DND-41 (cell line): ENCODE measurements around the gene DYNC1I1.

Source experiments
- ATAC-seq: fragments of 200-7000 bp; cut with Tn5 transposase; 3 replicates; pipeline ENCODE4 v1.9.1; 2021; ENCODE audit warnings: low read depth; ENCODE audit not compliant: insufficient read depth
- DNase-seq: peaks from one replicate; pipeline ENCODE4 v3.0.0-alpha.2; 2020
- H2AFZ ChIP-seq: 2 replicates; pipeline ENCODE4 v1.6.0; 2012; ENCODE audit warnings: low read depth, low read length
- H3K27ac ChIP-seq: 2 replicates; pipeline ENCODE4 v1.5.1; 2012; ENCODE audit warnings: low read length, inconsistent platforms
- H3K27me3 ChIP-seq: fragments of 200-600 bp; sonication (generic); 2 replicates; pipeline ENCODE4 v1.6.0; 2012; ENCODE audit warnings: low read length, mild to moderate bottlenecking, inconsistent platforms; ENCODE audit not compliant: insufficient read depth, poor library complexity
- H3K36me3 ChIP-seq: 2 replicates; pipeline ENCODE4 v1.5.1; 2012; ENCODE audit warnings: low read length, inconsistent platforms; ENCODE audit not compliant: insufficient read depth
- H3K4me1 ChIP-seq: 2 replicates; pipeline ENCODE4 v1.5.1; 2012; ENCODE audit warnings: mild to moderate bottlenecking, low read length; ENCODE audit not compliant: insufficient read depth
- H3K4me2 ChIP-seq: 2 replicates; pipeline ENCODE4 v1.6.0; 2012; ENCODE audit warnings: mild to moderate bottlenecking, moderate library complexity, low read length, inconsistent platforms; ENCODE audit not compliant: insufficient read depth
- H3K4me3 ChIP-seq, 2 experiments: fragments of 200-600 bp in 1 of 2; shearing (Covaris generic) in 1 of 2; 2 replicates each; pipeline ENCODE4 v1.5.1; 2012 to 2016; ENCODE audit warnings: inconsistent platforms in 2 of 2, low read length in 2 of 2, mild to moderate bottlenecking in 2 of 2, low read depth in 1 of 2, moderate library complexity in 1 of 2
- H3K79me2 ChIP-seq: 2 replicates; pipeline ENCODE4 v1.6.0; 2012; ENCODE audit warnings: low read length, inconsistent platforms; ENCODE audit not compliant: insufficient read depth
- H3K9ac ChIP-seq: 2 replicates; pipeline ENCODE4 v1.6.0; 2012; ENCODE audit warnings: low read depth, mild to moderate bottlenecking, inconsistent platforms, low read length, moderate library complexity
- H3K9me3 ChIP-seq: 2 replicates; pipeline ENCODE4 v1.5.1; 2012; ENCODE audit warnings: low read length, moderate library complexity, mild to moderate bottlenecking, inconsistent platforms; ENCODE audit not compliant: insufficient read depth, severe bottlenecking
- H4K20me1 ChIP-seq: 2 replicates; pipeline ENCODE4 v1.6.0; 2012; ENCODE audit warnings: low read length; ENCODE audit not compliant: insufficient read depth
- CTCF ChIP-seq: IDR thresholded peaks from 2 replicates; pipeline ENCODE4 v1.5.1; 2012; ENCODE audit warnings: borderline replicate concordance, low read length, moderate library complexity, mild to moderate bottlenecking; ENCODE audit not compliant: poor library complexity, severe bottlenecking; ENCODE audit errors: extremely low read depth
- EZH2 ChIP-seq: IDR thresholded peaks from 3 replicates; pipeline ENCODE4 v1.6.1; 2012; ENCODE audit warnings: borderline replicate concordance, low read depth, mild to moderate bottlenecking, moderate library complexity, low read length, inconsistent platforms; ENCODE audit not compliant: severe bottlenecking

DYNC1I1 gene

DNA sequence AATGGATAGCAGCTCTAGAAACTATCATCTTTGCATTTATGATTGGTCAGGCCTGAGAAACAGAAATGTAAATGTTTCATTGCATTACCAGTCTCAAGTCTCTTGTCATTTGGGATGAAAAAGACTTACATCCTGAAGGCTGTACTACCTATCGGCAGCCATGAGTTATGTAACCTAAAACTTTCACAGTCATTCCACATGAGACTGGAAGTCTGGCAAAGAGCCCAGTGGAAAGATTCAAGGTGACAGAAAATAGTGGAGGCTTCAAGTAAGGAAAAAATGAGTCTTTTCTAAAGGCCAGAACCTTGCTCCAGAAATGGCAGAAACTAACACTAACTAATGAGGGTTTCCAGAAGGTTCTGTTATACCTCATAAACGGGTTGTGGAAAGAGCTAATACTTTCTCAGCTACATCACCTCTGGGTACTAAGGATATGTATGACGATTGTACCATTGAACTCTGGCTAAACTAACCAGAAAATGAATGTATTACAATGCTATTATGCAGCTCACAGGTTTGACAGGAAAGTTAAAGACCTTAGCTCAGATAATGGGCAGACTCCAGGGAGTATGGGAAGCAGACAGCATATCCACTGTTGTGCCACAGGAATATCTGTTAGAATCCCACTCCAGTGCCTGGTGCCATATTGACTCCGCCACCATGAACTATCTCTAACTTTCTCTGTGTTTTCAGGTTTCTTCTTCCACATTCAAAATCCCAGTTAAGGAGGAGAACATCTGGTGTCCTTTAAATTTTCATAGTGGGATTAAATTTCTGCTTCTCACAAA, 41.7 kb upstream of the DYNC1I1 start:
- DNase-seq (no peak), ATAC-seq (no peak)
- Histone ChIP-seq H3K4me1 (no peaks in the 10 kb centered on the region), H3K9me3 (no peaks in the 10 kb centered on the region), H4K20me1 (no peaks in the 10 kb centered on the region), H3K4me2 (no peak overlapping the region), H3K9ac (no peak overlapping the region), H2AFZ (no peak overlapping the region), H3K27ac (no peak overlapping the region), H3K27me3 (no peaks in the 10 kb centered on the region), H3K79me2 (no peaks in the 10 kb centered on the region), H3K4me3 (no peak overlapping the region), H3K36me3 (no peaks in the 10 kb centered on the region)
- TF ChIP-seq CTCF, result no peak
- no peak for TF ChIP-seq EZH2

DNA sequence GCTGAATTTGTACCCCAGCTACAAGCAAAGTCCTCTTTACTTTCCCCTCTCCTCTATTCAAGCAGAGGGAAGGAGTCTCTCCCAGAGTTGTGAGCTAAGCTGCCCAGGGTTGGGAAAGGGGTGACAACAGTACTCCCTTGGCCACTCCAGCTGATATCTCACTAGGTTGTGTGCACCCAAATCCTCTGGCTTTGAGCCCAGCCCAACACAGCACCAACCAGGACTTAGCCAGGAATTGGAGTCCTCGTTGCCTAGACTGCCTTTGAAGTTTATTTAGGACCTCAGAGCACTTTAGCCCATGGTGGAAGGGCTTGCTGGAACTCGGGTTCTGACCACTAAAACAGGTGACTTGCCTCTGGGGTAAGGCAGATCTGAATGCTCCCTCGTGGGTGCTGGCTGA, 35.7 kb upstream of the DYNC1I1 start:
- no peak overlapping the region for H2AFZ ChIP-seq
- no peaks in the 10 kb centered on the region for H3K36me3 ChIP-seq
- no peaks in the 10 kb centered on the region for H3K4me1 ChIP-seq
- H3K4me3 ChIP-seq, result no peak overlapping the region
- no peaks in the 10 kb centered on the region for H3K27me3 ChIP-seq
- H3K9ac ChIP-seq, result no peak overlapping the region
- no peaks in the 10 kb centered on the region for H3K79me2 ChIP-seq
- DNase-seq (no peak), ATAC-seq (no peak)
- no peaks in the 10 kb centered on the region for H4K20me1 ChIP-seq
- no peak overlapping the region for H3K27ac ChIP-seq
- no peaks in the 10 kb centered on the region for H3K9me3 ChIP-seq
- TF ChIP-seq CTCF (no peak), EZH2 (no peak)
- no peak overlapping the region for H3K4me2 ChIP-seq

- Histone ChIP-seq H2AFZ (no peak overlapping the region), H3K36me3 (no peaks in the 10 kb centered on the region), H3K9ac (no peak overlapping the region), H3K4me2 (no peak overlapping the region), H4K20me1 (no peaks in the 10 kb centered on the region), H3K79me2 (no peaks in the 10 kb centered on the region), H3K27me3 (no peaks in the 10 kb centered on the region), H3K4me1 (no peaks in the 10 kb centered on the region), H3K9me3 (no peaks in the 10 kb centered on the region), H3K4me3 (no peak overlapping the region), H3K27ac (no peak overlapping the region)
- no peak for ATAC-seq
- TF ChIP-seq EZH2 (no peak), CTCF (no peak)
- no peak for DNase-seq
Observed at GRCh38 chr7:95737828-95738505, 34.4 kb upstream of the DYNC1I1 start.
